Left ventricle myocardium inferior (tissue), 1 donor: ENCODE results near the gene OGFR. TPM values are rescaled to one million over a fixed set of nuclear protein-coding genes. Genes with fewer than 3 reads are reported as not detected.
A peak's percentile ranks its signal among the peaks of the same experiment; 100 is the strongest.

Source experiments
- DNase-seq: peaks from one replicate; pipeline ENCODE4 v3.0.0-alpha.2; 2020
- H3K27ac ChIP-seq: fragments of 200-600 bp; replicated peaks from 2 replicates; pipeline ENCODE4 v1.8.0; 2021
- H3K27me3 ChIP-seq: fragments of 200-600 bp; 2 replicates; pipeline ENCODE4 v1.8.0; 2021; ENCODE audit warnings: low read depth
- H3K36me3 ChIP-seq: fragments of 200-600 bp; 2 replicates; pipeline ENCODE4 v1.8.0; 2021
- H3K4me1 ChIP-seq: fragments of 200-600 bp; 2 replicates; pipeline ENCODE4 v1.8.0; 2021
- H3K4me3 ChIP-seq: fragments of 200-600 bp; 2 replicates; pipeline ENCODE4 v1.8.0; 2021; ENCODE audit warnings: mild to moderate bottlenecking, moderate library complexity
- H3K9me3 ChIP-seq: fragments of 200-600 bp; replicated peaks from 2 replicates; pipeline ENCODE4 v1.8.0; 2021
- CTCF ChIP-seq: fragments of 200-600 bp; IDR thresholded peaks from 2 replicates; pipeline ENCODE4 v1.8.0; 2021; ENCODE audit warnings: antibody characterized with exemption, mild to moderate bottlenecking, borderline replicate concordance
- intact Hi-C: fragments of 100-400 bp; cut with micrococcal nuclease; formaldehyde crosslinking; loops from one replicate; pipeline ENCODE4 v1.11.0; 2022
- total RNA-seq: library from RNA; stranded (reverse); fragmentation: NEBNext Ultra II Directional; extraction: Animal tissue kit (Norgen Biotek cat#: 25700); gene quantifications from one replicate; pipeline ENCODE4 v1.2.1, GENCODE V29; 2021
- donor health status: DM: no; HTN: yes; CAD: no; lungs with severe emphysema.

Gene OGFR
- total RNA-seq, 1 donor from 2014 or later: 19.2 TPM

- no peak for TF ChIP-seq CTCF
- Histone ChIP-seq H3K36me3 (peaks cover 34% of the 10 kb centered on the region), H3K4me3 (no peak overlapping the region), H3K9me3 (no peaks in the 10 kb centered on the region), H3K4me1 (peaks cover 51% of the 10 kb centered on the region), H3K27me3 (peaks cover 53% of the 10 kb centered on the region), H3K27ac (no peak overlapping the region)
- DNase-seq: no peak
- intact Hi-C loops: no loop called here
Measured at GRCh38 chr20:62814709-62815065, 10.1 kb downstream of the OGFR start.

GRCh38 chr20:62815066-62815991 is 10.7 kb downstream of the OGFR start:
- peaks cover 27% of the 10 kb centered on the region for H3K36me3 ChIP-seq
- H3K27ac ChIP-seq: no peak overlapping the region
- no peak for TF ChIP-seq CTCF
- H3K4me3 ChIP-seq: no peak overlapping the region
- intact Hi-C loops: no loop called here
- H3K9me3 ChIP-seq: no peaks in the 10 kb centered on the region
- H3K4me1 ChIP-seq: peaks cover 58% of the 10 kb centered on the region
- DNase-seq: no peak
- H3K27me3 ChIP-seq: peaks cover 53% of the 10 kb centered on the region

GRCh38 chr20:62816031-62816883 is 11.6 kb downstream of the OGFR start:
- Histone ChIP-seq H3K4me3 (peak overlapping the region; percentile 59), H3K9me3 (no peaks in the 10 kb centered on the region), H3K4me1 (peaks cover 59% of the 10 kb centered on the region), H3K36me3 (peaks cover 18% of the 10 kb centered on the region), H3K27me3 (peaks cover 56% of the 10 kb centered on the region), H3K27ac (peak overlapping the region; percentile 38)
- no peak for TF ChIP-seq CTCF
- DNase-seq: no peak
- intact Hi-C loops: no loop called here

GRCh38 chr20:62816884-62817873 is 12.5 kb downstream of the OGFR start, which contains the start of gene COL9A3:
TSS of gene COL9A3 (plus strand) at chr20:62817050. CDS start at chr20:62817065, 15 bp downstream.
- peaks cover 59% of the 10 kb centered on the region for H3K4me1 ChIP-seq
- no peaks in the 10 kb centered on the region for H3K9me3 ChIP-seq
- intact Hi-C loops: no loop called here
- H3K27me3 ChIP-seq: peaks cover 65% of the 10 kb centered on the region
- no peak for DNase-seq
- TF ChIP-seq CTCF: no peak
- H3K36me3 ChIP-seq: peaks cover 9% of the 10 kb centered on the region
- peak within 1 kb of the TSS; percentile 79 for H3K27ac ChIP-seq
- H3K4me3 ChIP-seq: peak within 1 kb of the TSS; percentile 59
